HAP-1 (cell line): ENCODE data around the gene DIO3.

Source experiments
- DNase-seq, 2 experiments: peaks; one replicate each; pipeline ENCODE4 v3.0.0-alpha.2; 2016 to 2020; ENCODE audit warnings: low spot score in 2 of 2
- H3K27me3 ChIP-seq: fragments of 250-450 bp; sonication (Bioruptor Pico); 2 replicates; pipeline ENCODE4 v1.5.1; 2020; ENCODE audit warnings: low read depth, mild to moderate bottlenecking, moderate library complexity
- H3K36me3 ChIP-seq: fragments of 250-450 bp; sonication (Bioruptor Pico); replicated peaks from 2 replicates; pipeline ENCODE4 v1.5.1; 2020; ENCODE audit warnings: mild to moderate bottlenecking
- H3K4me1 ChIP-seq: fragments of 250-450 bp; sonication (Bioruptor Pico); 2 replicates; pipeline ENCODE4 v1.5.1; 2020; ENCODE audit warnings: mild to moderate bottlenecking
- H3K4me3 ChIP-seq: fragments of 250-450 bp; sonication (Bioruptor Pico); 2 replicates; pipeline ENCODE4 v1.5.1; 2020; ENCODE audit warnings: mild to moderate bottlenecking, moderate library complexity
- H3K9me3 ChIP-seq: fragments of 250-450 bp; sonication (Bioruptor Pico); 2 replicates; pipeline ENCODE4 v1.5.1; 2020; ENCODE audit warnings: mild to moderate bottlenecking, moderate library complexity
- in situ Hi-C: fragments of 300-500 bp; cut with MboI; formaldehyde crosslinking; loops from 3 replicates; pipeline ENCODE4 v1.14.3; 2020; ENCODE audit warnings: low sequenced_read_pairs, inconsistent platforms, mixed read lengths

The DIO3 gene

GRCh38 chr14:101587441-101587911 is 26.2 kb downstream of the DIO3 start:
- no peak for DNase-seq
- H3K9me3 ChIP-seq, result no peaks in the 10 kb centered on the region
- H3K27me3 ChIP-seq, result no peaks in the 10 kb centered on the region
- no peaks in the 10 kb centered on the region for H3K4me1 ChIP-seq
- in situ Hi-C loops, result no loop called here
- no peaks in the 10 kb centered on the region for H3K36me3 ChIP-seq
- no peak overlapping the region for H3K4me3 ChIP-seq

- in situ Hi-C loops, result no loop called here
- no peaks in the 10 kb centered on the region for H3K27me3 ChIP-seq
Measured at GRCh38 chr14:101588286-101588975, 27.1 kb downstream of the DIO3 start.

GRCh38 chr14:101588990-101589389 is 27.7 kb downstream of the DIO3 start:
- H3K36me3 ChIP-seq, result no peaks in the 10 kb centered on the region
- in situ Hi-C loops, result no loop called here
- DNase-seq, result no peak

More at GRCh38 chr14:101588286-101588975, 27.1 kb downstream of the DIO3 start:
- no peak for DNase-seq
- Histone ChIP-seq H3K9me3 (no peaks in the 10 kb centered on the region), H3K4me1 (no peaks in the 10 kb centered on the region), H3K36me3 (no peaks in the 10 kb centered on the region), H3K4me3 (no peak overlapping the region)

GRCh38 chr14:101589486-101590015 is 28.3 kb downstream of the DIO3 start:
- Histone ChIP-seq H3K36me3 (no peaks in the 10 kb centered on the region), H3K4me3 (no peak overlapping the region), H3K27me3 (no peaks in the 10 kb centered on the region), H3K9me3 (no peaks in the 10 kb centered on the region), H3K4me1 (no peaks in the 10 kb centered on the region)
- no peak for DNase-seq
- in situ Hi-C loops, result no loop called here

More at GRCh38 chr14:101588990-101589389, 27.7 kb downstream of the DIO3 start:
- no peaks in the 10 kb centered on the region for H3K27me3 ChIP-seq
- H3K4me1 ChIP-seq, result no peaks in the 10 kb centered on the region
- no peak overlapping the region for H3K4me3 ChIP-seq
- no peaks in the 10 kb centered on the region for H3K9me3 ChIP-seq

- Histone ChIP-seq H3K36me3 (no peaks in the 10 kb centered on the region), H3K4me1 (no peaks in the 10 kb centered on the region), H3K9me3 (no peaks in the 10 kb centered on the region), H3K27me3 (no peaks in the 10 kb centered on the region), H3K4me3 (no peak overlapping the region)
- in situ Hi-C loops, result no loop called here
- no peak for DNase-seq
Measured at GRCh38 chr14:101590062-101590461, 28.8 kb downstream of the DIO3 start.

- Histone ChIP-seq H3K4me3 (no peak overlapping the region), H3K27me3 (no peaks in the 10 kb centered on the region), H3K4me1 (no peaks in the 10 kb centered on the region), H3K9me3 (no peaks in the 10 kb centered on the region), H3K36me3 (no peaks in the 10 kb centered on the region)
- in situ Hi-C loops, result no loop called here
- DNase-seq, result no peak
Measured at GRCh38 chr14:101590616-101591015, 29.3 kb downstream of the DIO3 start.

- no peaks in the 10 kb centered on the region for H3K9me3 ChIP-seq
- H3K4me1 ChIP-seq, result no peaks in the 10 kb centered on the region
- DNase-seq, result no peak
- no peaks in the 10 kb centered on the region for H3K36me3 ChIP-seq
- no peaks in the 10 kb centered on the region for H3K27me3 ChIP-seq
- no peak overlapping the region for H3K4me3 ChIP-seq
- in situ Hi-C loops, result no loop called here
Measured at GRCh38 chr14:101591121-101591520, 29.8 kb downstream of the DIO3 start.

- in situ Hi-C loops, result no loop called here
- DNase-seq, result no peak
- no peaks in the 10 kb centered on the region for H3K9me3 ChIP-seq
- H3K4me3 ChIP-seq, result no peak overlapping the region
- no peaks in the 10 kb centered on the region for H3K27me3 ChIP-seq
- H3K4me1 ChIP-seq, result no peaks in the 10 kb centered on the region
- H3K36me3 ChIP-seq, result no peaks in the 10 kb centered on the region
Measured at GRCh38 chr14:101591582-101591981, 30.3 kb downstream of the DIO3 start.

GRCh38 chr14:101593411-101594238 is 32.3 kb downstream of the DIO3 start:
- Histone ChIP-seq H3K4me3 (no peak overlapping the region), H3K36me3 (no peaks in the 10 kb centered on the region), H3K27me3 (no peaks in the 10 kb centered on the region), H3K9me3 (no peaks in the 10 kb centered on the region), H3K4me1 (no peaks in the 10 kb centered on the region)
- in situ Hi-C loops, result no loop called here
- no peak for DNase-seq

GRCh38 chr14:101594511-101595148 is 33.3 kb downstream of the DIO3 start:
- Histone ChIP-seq H3K36me3 (no peaks in the 10 kb centered on the region), H3K9me3 (no peaks in the 10 kb centered on the region), H3K4me1 (no peaks in the 10 kb centered on the region), H3K4me3 (no peak overlapping the region), H3K27me3 (no peaks in the 10 kb centered on the region)
- DNase-seq, result no peak
- in situ Hi-C loops, result no loop called here

- Histone ChIP-seq H3K27me3 (no peaks in the 10 kb centered on the region), H3K4me3 (no peak overlapping the region), H3K4me1 (no peaks in the 10 kb centered on the region), H3K9me3 (no peaks in the 10 kb centered on the region), H3K36me3 (no peaks in the 10 kb centered on the region)
- no peak for DNase-seq
- in situ Hi-C loops, result no loop called here
Measured at GRCh38 chr14:101595349-101595748, 34.1 kb downstream of the DIO3 start.

- DNase-seq, result no peak
- in situ Hi-C loops, result no loop called here
- H3K27me3 ChIP-seq, result no peaks in the 10 kb centered on the region
- H3K36me3 ChIP-seq, result no peaks in the 10 kb centered on the region
- H3K9me3 ChIP-seq, result no peaks in the 10 kb centered on the region
- no peaks in the 10 kb centered on the region for H3K4me1 ChIP-seq
- no peak overlapping the region for H3K4me3 ChIP-seq
Measured at GRCh38 chr14:101595887-101596721, 34.8 kb downstream of the DIO3 start.

- Histone ChIP-seq H3K27me3 (no peaks in the 10 kb centered on the region), H3K36me3 (no peaks in the 10 kb centered on the region), H3K9me3 (no peaks in the 10 kb centered on the region), H3K4me3 (no peak overlapping the region), H3K4me1 (no peaks in the 10 kb centered on the region)
- in situ Hi-C loops, result no loop called here
- no peak for DNase-seq
Measured at GRCh38 chr14:101596742-101597141, 35.4 kb downstream of the DIO3 start.
